ENCODE data around the gene FAM204A. TPM values are rescaled to one million over a fixed set of nuclear protein-coding genes. Genes with fewer than 3 reads are reported as not detected.

Gene FAM204A
- total and polyA plus RNA-seq, 4 donors, result 39.4 to 75.0 (median 53.2) TPM

DNA sequence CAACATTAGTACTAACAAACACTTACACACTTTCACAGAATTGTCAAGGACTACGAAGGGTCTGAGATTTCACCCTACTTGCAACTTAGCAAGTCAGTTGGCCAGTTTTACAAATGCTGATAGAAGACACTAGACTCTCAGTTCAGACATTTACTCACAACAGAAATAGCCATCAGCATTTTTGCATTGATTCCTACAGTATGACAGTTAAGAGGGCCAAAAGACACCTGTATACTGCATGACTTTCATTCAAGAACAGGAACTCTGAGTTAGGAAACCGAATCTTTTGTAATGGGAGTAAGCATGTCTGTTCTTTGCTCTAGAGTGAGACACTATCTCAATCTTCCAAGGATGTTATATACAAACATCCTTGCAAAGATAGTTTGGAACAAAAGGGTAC is 40.9 kb downstream of the FAM204A start:
- Histone ChIP-seq H3K27ac (ENCODE audit: low read depth in 1 of 2, low read length in 1 of 2) (no peak overlapping the region), H3K9ac (ENCODE audit: insufficient read depth in 1 of 2, low read length in 2 of 2) (no peak overlapping the region), H3K36me3 (ENCODE audit: control insufficient read depth in 4 of 4, insufficient read depth in 4 of 4, low read length in 4 of 4) (peaks cover 0 to 5% (median 5%) of the 10 kb centered on the region in 4 donors), H3K27me3 (ENCODE audit: control insufficient read depth in 3 of 3, insufficient read depth in 3 of 3, low read length in 2 of 3) (no peaks in the 10 kb centered on the region), H3K4me3 (no peak overlapping the region), H3K4me1 (ENCODE audit: control insufficient read depth in 5 of 5, insufficient read depth in 5 of 5, low read length in 5 of 5) (no peaks in the 10 kb centered on the region), H3K9me3 (ENCODE audit: control insufficient read depth in 4 of 4, insufficient read depth in 3 of 4, low read length in 3 of 4) (no peaks in the 10 kb centered on the region)
- 86 to 89% methylated on average over 2 of the region's 2 CpGs for WGBS, 2 donors
- DNase-seq, result no peak
- TF ChIP-seq, protein P1, sequence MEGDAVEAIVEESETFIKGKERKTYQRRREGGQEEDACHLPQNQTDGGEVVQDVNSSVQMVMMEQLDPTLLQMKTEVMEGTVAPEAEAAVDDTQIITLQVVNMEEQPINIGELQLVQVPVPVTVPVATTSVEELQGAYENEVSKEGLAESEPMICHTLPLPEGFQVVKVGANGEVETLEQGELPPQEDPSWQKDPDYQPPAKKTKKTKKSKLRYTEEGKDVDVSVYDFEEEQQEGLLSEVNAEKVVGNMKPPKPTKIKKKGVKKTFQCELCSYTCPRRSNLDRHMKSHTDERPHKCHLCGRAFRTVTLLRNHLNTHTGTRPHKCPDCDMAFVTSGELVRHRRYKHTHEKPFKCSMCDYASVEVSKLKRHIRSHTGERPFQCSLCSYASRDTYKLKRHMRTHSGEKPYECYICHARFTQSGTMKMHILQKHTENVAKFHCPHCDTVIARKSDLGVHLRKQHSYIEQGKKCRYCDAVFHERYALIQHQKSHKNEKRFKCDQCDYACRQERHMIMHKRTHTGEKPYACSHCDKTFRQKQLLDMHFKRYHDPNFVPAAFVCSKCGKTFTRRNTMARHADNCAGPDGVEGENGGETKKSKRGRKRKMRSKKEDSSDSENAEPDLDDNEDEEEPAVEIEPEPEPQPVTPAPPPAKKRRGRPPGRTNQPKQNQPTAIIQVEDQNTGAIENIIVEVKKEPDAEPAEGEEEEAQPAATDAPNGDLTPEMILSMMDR (IDR thresholded peaks at IDR 0.05; ENCODE audit: control extremely low read depth, extremely low read depth), result no peak
- ATAC-seq (ENCODE audit: insufficient read depth, low FRiP score), result no peak

DNA sequence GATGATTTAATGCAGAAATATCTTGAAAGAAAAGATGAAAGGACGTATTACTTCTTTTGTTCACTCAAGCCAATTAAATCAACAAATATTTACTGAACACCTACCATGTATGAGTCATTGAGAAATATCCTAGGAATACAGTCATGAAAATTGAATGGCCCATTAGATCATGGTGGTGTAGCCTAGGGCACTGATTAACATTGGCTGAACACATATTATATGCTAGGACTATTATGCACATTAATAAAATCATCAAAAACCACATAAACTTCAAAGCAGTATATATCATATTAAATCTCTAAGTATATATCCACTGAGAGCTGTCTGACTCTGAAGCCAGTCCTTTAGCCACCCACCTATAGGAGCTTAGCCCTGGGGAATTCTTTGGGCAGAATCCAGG is 41.8 kb downstream of the FAM204A start:
- Histone ChIP-seq H3K36me3 (ENCODE audit: control insufficient read depth in 4 of 4, insufficient read depth in 4 of 4, low read length in 4 of 4) (peaks cover 0 to 5% (median 3%) of the 10 kb centered on the region in 4 donors), H3K4me3 (no peak overlapping the region), H3K27ac (ENCODE audit: low read depth in 1 of 2, low read length in 1 of 2) (no peak overlapping the region), H3K4me1 (ENCODE audit: control insufficient read depth in 5 of 5, insufficient read depth in 5 of 5, low read length in 5 of 5) (no peaks in the 10 kb centered on the region), H3K9me3 (ENCODE audit: control insufficient read depth in 4 of 4, insufficient read depth in 3 of 4, low read length in 3 of 4) (no peaks in the 10 kb centered on the region), H3K27me3 (ENCODE audit: control insufficient read depth in 3 of 3, insufficient read depth in 3 of 3, low read length in 2 of 3) (no peaks in the 10 kb centered on the region), H3K9ac (ENCODE audit: insufficient read depth in 1 of 2, low read length in 2 of 2) (no peak overlapping the region)
- no peak for DNase-seq
- ATAC-seq (ENCODE audit: insufficient read depth, low FRiP score), result no peak
- TF ChIP-seq, protein P1 (IDR thresholded peaks at IDR 0.05; ENCODE audit: control extremely low read depth, extremely low read depth), result no peak
- 84 to 86% methylated on average over 1 of the region's 1 CpG for WGBS, 2 donors

GRCh38 chr10:118298787-118299186 is 43.3 kb downstream of the FAM204A start:
- TF ChIP-seq, protein P1 (IDR thresholded peaks at IDR 0.05; ENCODE audit: control extremely low read depth, extremely low read depth), result no peak
- DNase-seq (no peak), ATAC-seq (ENCODE audit: insufficient read depth, low FRiP score) (no peak)
- Histone ChIP-seq H3K4me3 (no peak overlapping the region), H3K36me3 (ENCODE audit: control insufficient read depth in 4 of 4, insufficient read depth in 4 of 4, low read length in 4 of 4) (no peaks in the 10 kb centered on the region), H3K9ac (ENCODE audit: insufficient read depth in 1 of 2, low read length in 2 of 2) (no peak overlapping the region), H3K4me1 (ENCODE audit: control insufficient read depth in 5 of 5, insufficient read depth in 5 of 5, low read length in 5 of 5) (no peaks in the 10 kb centered on the region), H3K9me3 (ENCODE audit: control insufficient read depth in 4 of 4, insufficient read depth in 3 of 4, low read length in 3 of 4) (no peaks in the 10 kb centered on the region), H3K27me3 (ENCODE audit: control insufficient read depth in 3 of 3, insufficient read depth in 3 of 3, low read length in 2 of 3) (no peaks in the 10 kb centered on the region), H3K27ac (ENCODE audit: low read depth in 1 of 2, low read length in 1 of 2) (no peak overlapping the region)
- WGBS, 2 donors, result 93 to 94% methylated on average over 7 of the region's 7 CpGs

GRCh38 chr10:118291122-118291521 is 51.0 kb downstream of the FAM204A start:
- Histone ChIP-seq H3K9me3 (ENCODE audit: control insufficient read depth in 4 of 4, insufficient read depth in 3 of 4, low read length in 3 of 4) (peaks cover 0 to 6% (median 2%) of the 10 kb centered on the region in 4 donors), H3K9ac (ENCODE audit: insufficient read depth in 1 of 2, low read length in 2 of 2) (no peak overlapping the region), H3K27me3 (ENCODE audit: control insufficient read depth in 3 of 3, insufficient read depth in 3 of 3, low read length in 2 of 3) (peaks cover 0 to 2% (median 0%) of the 10 kb centered on the region in 3 donors), H3K4me3 (no peak overlapping the region), H3K27ac (ENCODE audit: low read depth in 1 of 2, low read length in 1 of 2) (no peak overlapping the region), H3K4me1 (ENCODE audit: control insufficient read depth in 5 of 5, insufficient read depth in 5 of 5, low read length in 5 of 5) (no peaks in the 10 kb centered on the region), H3K36me3 (ENCODE audit: control insufficient read depth in 4 of 4, insufficient read depth in 4 of 4, low read length in 4 of 4) (no peaks in the 10 kb centered on the region)
- DNase-seq, result no peak
- ATAC-seq (ENCODE audit: insufficient read depth, low FRiP score), result no peak
- TF ChIP-seq, protein P1 (IDR thresholded peaks at IDR 0.05; ENCODE audit: control extremely low read depth, extremely low read depth), result no peak

Data from lung (tissue), 12 donors.